Measurements from ENCODE around the gene OR2AG2.

DNA sequence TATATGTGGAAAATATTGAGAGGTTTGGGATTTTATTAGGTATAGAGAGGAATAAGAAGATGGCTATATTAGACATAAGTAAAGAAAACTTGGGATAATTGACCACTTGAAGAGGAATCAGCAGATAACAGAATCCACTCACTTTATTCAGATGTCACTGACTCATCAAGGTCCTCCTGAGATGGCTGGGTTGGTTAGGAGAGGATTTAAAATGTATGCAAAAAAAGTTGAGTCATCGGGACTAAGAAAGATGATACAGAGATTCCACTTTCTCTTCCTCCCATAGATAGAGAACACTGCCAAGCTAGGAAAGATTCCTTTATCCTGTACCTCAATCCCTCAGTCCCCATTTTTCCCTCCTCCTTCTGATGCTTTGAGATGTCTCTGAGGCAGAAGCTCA, 27.6 kb upstream of the OR2AG2 start, which contains the start of gene OR6A2:
- TF ChIP-seq CTCF (IDR thresholded peaks at IDR 0.05) (no peak), EZH2 (IDR thresholded peaks at IDR 0.05; ENCODE audit: borderline replicate concordance, insufficient read depth, low read depth, low read length, poor library complexity, severe bottlenecking) (no peak)
